GM21737 (cell line): ENCODE results near the gene PDE5A.
"Not testable (repeated sequence)": the region's sequence is repeated elsewhere in the genome, so short reads cannot be mapped to it uniquely, and the experiment has no call there.

Source experiments
- ATAC-seq: cut with Tn5 transposase; IDR thresholded peaks from one replicate; pipeline ENCODE4 v1.9.1; 2021; ENCODE audit warnings: mild to moderate bottlenecking, moderate library complexity; ENCODE audit not compliant: unreplicated experiment

The PDE5A gene

DNA sequence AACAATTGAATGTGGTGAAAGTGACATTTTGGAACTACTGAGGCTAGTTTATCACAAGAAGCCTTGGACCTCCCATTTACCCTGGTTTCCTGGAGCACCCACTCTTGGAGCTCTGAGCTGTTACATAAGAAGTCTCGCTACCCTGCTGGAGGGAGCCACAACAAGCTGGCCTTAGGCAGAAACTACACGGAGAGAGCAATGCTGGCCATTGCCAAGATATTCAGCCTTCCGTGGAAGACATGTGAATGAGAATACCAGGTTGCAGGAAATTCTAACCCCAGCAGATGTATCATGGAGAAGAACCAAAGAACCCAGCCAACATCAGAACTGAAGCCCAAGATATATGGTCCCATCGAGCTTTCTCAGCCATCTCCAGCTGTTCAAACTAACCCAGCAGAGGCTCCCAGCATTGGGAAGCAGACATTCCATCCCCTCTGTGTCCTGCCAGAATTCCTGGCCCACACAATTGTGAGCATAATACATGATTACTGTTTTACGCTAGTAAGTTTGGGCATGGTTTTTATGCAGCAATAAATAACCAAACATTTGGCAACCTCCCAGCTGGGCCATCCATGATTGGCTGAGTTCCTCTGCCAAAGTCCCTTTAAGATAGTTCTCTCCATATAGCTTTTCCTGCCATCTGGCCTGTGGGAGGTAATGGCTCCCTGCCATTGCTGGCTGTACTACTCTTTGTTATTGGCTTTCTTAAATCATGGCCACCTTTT, 17.9 kb upstream of the PDE5A start:
- ATAC-seq = no peak

GRCh38 chr4:119643306-119644042, 14.9 kb upstream of the PDE5A start:
- no peak for ATAC-seq

GRCh38 chr4:119641765-119642164, 13.2 kb upstream of the PDE5A start:
- ATAC-seq = no peak

GRCh38 chr4:119638359-119638758, 9.8 kb upstream of the PDE5A start:
- no peak for ATAC-seq

DNA sequence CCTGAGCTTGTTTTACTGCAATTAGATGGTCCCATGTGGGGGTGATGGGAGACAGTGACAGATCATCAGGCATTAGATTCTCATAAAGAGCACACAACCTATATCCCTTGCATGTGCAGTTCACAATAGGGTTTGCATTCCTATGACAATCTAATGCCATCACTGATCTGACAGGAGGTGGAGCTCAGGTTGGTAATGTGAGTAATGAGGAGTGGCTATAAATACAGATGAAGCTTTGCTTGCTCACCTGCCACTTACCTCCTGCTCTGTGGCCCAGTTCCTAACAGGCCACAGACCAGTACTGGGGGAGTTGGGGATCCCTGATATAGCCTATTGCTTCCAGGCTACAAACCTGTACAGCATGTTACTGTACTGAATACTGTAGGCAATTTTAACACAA, 8.2 kb upstream of the PDE5A start:
- ATAC-seq = not testable (repeated sequence)

- ATAC-seq = no peak
Observed at GRCh38 chr4:119632216-119632615, 3.6 kb upstream of the PDE5A start.

DNA sequence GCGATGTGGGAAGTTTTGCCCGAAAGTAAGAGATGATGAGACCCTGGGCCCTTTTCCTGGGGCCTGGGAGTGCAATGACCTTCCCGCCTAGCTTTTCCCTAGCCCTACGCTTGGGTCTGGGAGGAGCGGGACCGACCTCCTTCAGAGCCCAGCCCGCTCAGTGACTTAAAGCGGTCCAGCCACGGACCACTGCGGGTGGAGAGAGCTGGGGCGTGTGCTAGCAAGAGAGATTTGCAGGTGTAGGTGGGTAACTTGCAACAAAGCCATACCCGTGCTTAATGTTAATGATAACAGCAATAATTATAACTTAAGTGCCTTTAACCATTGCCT, 503 bp upstream of the PDE5A start:
- ATAC-seq = peak; percentile 29

DNA sequence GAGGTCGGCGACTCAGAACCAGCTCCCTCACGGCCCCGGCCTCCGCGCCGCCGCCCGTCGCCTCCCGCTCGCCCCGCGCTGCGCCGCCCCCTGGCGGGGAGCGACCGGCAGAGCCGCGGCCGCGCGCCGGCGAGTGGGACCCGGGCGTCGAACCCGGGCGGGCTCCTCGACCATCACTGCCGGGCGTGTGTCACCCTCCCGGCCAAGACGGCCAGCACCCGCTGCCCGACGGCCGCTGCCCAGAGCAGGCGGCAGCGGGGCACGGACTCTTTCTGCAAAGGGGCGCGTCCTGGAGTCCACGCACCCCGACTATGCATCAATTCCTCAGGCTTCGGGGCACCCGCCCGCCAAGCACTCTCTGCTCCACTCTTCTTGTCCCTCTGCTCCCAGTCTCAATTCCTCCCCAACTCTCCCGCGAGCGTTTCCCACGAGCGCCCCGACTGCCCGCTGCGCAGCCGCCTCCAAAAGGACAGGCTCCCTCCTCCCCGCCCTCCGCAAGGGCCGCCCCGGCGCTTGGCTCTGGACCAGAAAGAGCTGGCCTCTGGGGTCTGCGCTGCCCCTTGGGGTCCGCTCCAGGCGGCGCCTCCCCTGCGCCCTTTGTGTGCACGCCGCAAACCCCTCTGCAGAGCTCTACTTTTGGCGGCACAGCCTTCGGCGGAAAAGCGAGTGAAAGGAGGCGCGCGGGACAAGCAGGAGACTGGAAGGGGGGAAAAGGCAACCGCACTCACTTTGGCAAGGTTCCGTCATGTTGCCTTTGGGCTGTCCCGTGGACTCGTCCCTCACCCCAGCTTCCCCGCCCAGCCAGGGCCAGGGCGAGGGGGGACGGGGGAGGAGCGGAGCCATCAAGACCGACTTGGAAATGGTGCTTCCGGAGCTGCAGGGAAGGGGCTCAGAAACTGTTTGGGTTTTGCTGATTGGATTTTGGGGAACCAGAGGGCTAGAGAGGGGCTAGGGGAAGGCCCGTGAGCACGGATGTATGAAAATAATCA, 1.0 kb downstream of the PDE5A start:
- peak; percentile 54 for ATAC-seq

DNA sequence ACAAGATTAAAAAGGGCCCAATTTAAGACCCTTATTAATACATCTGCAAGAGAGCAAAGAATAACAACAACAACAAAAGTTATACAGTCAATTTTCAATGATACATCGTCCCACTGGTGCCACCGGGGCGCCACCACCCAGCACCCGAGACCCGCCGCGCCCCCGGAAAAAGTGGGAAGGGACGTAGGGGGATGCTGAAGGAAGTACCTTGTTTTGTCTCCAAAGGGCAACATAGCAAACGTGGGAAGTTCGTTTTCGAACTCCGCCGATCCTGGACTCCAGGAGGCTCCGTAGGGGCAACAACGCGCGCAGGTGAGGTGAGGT, 1.7 kb downstream of the PDE5A start:
- no peak for ATAC-seq

DNA sequence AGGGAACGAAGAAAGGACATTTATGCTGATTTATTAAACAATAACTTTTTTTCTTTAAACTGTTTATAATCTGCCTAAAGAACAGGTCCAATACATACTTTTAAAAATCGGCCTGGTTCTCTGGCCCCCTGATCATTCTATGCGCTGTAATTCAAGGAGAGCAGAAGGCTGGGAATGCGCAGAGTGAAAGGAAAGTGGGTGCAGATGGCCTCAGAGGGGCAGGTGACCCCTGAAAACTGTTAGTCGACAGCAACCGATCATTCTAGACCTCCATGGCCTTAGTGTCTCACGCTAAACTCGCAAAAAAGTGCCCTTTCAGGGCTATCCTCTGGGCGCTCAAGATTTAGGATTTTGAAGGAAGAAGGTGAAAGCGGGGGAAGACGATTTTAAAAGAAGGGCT, 2.2 kb downstream of the PDE5A start:
- no peak for ATAC-seq

DNA sequence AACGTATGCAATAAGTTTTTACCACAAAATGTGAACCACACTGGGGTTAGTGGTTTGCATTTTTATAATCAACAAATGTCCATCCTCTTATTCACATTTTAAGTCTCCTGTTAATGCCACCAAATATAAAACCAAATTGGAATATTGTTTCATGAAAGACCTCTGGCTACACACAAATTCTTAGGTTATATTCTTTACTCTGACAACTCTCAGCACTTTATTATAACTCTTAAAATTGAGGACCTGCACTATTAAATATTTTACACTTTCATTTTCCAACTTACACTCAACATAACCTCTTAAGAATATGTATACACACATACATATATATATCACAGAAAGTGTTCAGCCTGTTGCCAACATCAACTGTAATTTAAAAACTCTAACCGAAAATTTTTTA, 2.8 kb downstream of the PDE5A start:
- ATAC-seq = no peak

- no peak for ATAC-seq
Observed at GRCh38 chr4:119624356-119624755, 4.2 kb downstream of the PDE5A start.

DNA sequence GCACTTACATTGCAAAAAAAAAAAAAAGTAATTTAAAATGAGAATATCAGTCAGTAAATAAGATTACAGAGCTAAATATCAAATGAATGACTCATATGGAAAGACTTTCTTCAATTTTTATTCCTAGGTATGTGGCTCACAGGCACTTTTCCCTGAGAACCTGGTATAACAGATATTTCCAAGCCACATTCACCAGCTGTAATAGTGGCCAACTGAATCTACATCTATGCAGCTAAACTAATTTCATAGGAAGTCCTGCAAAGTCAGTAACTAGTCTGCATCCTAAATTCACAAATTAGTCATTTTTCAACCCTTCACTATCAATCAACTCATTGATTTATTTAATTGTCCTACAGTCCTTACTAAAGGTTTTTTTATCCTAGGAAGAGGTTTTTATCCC, 5.6 kb downstream of the PDE5A start:
- ATAC-seq = no peak

DNA sequence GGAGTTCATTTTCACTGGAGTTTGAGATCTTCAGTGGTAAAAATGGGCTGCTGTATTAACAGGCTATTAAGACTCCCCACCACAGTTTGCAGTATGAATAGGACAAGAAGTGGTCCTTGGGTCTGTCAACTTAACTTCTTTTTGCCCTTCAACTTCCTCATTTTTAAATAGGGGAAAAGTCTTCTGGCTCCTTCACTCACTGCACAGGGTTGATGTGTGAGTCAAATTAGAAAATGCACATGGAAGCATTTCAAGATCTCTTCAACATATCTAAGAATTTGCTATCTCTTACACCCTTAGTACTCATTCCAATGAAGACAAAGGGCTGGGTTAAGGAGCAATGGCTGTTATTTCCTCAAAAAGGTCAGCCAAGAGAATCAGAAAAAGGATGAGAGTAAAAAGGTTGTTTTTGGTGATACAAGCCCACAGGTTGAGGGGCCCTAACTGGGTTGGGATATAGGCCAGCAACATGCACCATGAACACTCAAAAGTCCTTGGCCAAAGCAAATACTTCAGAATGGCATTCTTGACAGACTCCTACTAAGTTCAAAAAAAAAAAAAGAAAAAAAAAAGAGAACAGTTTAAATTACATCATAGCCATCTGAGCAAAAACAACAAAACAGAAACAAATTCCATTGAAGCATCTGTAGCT, 13.4 kb downstream of the PDE5A start:
- no peak for ATAC-seq

- no peak for ATAC-seq
Observed at GRCh38 chr4:119604266-119604665, 24.3 kb downstream of the PDE5A start.

- ATAC-seq = no peak
Observed at GRCh38 chr4:119602366-119602765, 26.2 kb downstream of the PDE5A start.

GRCh38 chr4:119598521-119598920, 30.1 kb downstream of the PDE5A start:
- ATAC-seq = no peak

GRCh38 chr4:119597377-119597776, 31.2 kb downstream of the PDE5A start:
- no peak for ATAC-seq

DNA sequence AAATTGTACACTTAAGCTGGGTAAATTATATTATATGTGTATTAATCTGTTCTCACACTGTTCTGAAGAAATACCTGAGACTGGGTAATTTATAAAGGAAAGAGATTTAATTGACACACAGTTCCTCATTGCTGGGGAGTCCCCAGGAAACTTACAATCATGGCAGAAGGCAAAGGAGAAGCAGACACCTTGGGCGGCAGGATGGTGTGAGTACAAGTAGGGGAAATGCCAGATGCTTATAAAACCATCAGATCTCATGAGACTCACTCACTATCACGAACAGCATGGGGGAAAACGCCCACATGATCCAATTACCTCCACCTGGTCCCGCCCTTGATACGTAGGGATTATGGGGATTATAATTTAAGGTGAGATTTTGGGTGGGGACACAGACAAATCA, 34.9 kb downstream of the PDE5A start:
- ATAC-seq = no peak

GRCh38 chr4:119592830-119593229, 35.8 kb downstream of the PDE5A start:
- ATAC-seq = no peak

GRCh38 chr4:119589165-119589564, 39.4 kb downstream of the PDE5A start:
- no peak for ATAC-seq
